ENCODE data around the gene CCDC126.
"Not testable (repeated sequence)": the region's sequence is repeated elsewhere in the genome, so short reads cannot be mapped to it uniquely, and the experiment has no call there.

The CCDC126 gene

DNA sequence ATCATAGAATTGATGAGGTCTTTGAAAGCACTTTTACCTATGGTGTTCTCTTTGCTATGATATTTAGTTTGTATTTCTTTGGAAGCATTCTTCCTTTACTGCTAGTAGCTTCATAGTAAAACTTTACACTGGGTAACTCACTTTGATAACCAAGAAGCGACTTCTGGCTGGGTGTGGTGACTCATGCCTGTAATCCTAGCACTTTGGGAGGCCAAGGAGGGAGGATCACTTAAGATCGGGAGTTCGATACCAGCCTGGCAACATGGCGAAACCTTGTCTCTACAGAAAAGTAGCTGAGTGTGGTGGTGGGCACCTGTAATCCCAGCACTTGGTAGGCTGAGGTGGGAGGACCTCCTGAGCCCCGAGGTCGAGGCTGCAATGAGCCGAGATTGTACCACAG, 36.2 kb downstream of the CCDC126 start:
- no peak for DNase-seq

DNA sequence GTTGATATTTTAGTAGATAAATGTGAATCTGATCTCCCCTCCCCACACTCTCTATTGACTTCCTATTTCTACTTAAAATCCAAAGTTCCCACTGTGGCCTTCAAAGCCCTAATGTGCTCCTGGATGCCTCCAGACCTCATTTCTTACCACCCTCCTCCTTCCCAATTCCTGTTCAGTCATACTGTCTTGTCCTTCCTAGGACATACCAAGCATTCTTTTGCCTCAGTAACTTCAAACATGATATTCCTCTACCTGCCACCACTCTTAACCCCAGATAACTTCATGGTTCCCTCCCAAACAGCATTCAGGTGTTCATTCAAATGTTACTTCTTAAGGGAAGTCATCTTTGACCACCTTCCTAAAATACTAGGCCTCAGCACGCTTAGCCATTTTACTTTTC, 48.6 kb downstream of the CCDC126 start:
- no peak for DNase-seq

DNA sequence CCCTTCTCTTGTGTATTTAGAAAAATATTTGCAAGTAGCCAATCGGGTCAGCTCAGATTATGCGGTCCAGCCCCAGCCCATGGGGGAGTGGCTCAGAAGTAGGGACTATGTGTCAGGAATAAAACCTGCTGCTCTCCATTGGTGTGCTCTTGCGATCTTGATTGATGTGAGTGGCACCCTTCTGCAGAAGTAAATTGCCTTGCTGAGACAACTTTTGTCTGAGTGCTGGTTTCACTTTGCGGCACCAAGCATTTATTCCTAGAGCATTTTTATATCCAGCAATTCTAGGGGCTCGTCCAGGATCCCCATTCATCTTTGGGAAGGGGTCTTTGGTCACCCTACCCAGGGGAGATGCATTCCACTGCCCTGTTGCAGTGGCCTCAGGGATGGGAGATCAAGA, 56.8 kb downstream of the CCDC126 start:
- DNase-seq: no peak

DNA sequence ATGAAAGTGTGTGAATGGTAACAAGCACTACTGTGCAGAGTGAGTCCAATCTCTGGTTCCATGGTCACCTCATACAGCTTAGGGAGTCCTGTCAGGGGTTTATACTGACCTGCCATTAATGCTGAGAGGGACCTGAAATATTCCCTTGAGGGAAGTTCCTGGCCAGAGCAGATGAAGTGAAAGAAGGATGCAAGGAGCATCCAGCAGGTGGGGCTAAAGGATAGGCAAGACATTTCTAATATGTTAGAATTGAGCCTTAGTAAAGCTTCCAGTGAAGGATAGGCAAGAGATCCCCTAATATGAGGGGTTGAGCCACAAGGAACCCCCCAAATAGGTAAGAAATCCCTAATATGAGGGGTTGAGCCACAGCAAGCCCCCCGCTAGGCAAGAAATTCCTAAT, 57.3 kb downstream of the CCDC126 start:
- peak; percentile 14 for DNase-seq

DNA sequence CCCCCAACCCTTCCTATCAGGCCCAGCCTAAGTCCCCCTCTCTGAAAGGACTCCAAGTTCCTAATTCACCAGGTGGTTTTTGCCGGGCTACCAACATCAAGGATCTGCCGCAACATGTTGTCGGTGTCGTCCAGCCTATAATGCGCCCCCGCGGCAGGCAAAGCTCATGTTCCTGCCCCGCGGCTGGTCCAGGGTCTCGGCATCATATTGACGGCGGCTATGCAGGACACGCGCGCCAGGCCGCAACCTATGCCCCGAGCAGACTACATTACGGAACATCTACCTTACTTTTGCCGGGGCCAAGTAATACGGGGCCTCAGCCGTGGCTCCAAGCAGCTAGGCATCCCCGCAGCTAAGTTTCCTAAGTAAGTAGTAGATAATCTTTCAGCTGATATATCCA, 58.3 kb downstream of the CCDC126 start:
- no peak for DNase-seq

DNA sequence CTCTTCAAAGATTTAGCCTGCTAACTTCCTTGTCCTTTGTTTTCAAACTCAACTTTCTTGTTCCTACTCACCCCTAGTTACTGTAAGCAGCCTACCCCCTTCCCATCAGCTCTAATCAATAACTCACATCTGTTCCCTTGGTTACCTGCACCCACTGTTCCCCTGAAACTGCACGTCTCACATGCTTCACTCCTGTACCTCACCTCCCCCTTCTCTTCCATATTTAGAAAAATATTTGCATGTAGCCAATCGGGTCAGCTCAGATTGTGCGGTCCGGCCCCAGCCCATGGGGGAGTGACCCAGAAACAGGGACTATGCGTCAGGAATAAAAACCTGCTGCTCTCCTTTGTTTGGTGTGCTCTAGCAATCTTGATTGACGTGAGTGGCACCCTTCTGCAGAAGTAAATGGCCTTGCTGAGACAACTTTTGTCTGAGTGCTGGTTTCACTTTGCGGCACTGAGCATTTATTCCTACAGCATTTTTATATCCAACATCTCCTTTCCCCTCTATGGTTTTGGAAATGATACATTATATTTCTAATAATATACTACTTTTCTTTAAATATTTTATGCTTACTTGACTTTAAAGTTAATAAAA, 61.7 kb downstream of the CCDC126 start:
- DNase-seq: no peak

DNA sequence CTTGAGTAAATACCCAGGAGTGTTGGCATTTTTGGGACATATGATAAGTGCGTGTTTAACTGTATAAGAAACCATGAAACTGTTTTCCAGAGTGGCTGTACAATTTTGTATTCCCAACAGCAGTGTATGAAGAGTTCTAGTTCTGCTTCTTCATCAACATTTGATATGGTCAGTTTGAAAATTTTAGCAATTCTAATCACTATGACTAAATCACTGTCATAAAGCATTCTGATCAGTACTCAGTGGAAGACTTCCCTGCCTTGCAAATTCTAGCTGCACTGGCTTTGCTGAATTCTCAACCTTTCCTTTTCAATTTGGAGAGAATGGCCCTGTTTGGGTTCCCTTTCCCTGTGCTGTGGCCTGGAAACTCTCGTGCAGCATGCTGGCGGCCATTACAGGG, 64.2 kb downstream of the CCDC126 start:
- DNase-seq: no peak

DNA sequence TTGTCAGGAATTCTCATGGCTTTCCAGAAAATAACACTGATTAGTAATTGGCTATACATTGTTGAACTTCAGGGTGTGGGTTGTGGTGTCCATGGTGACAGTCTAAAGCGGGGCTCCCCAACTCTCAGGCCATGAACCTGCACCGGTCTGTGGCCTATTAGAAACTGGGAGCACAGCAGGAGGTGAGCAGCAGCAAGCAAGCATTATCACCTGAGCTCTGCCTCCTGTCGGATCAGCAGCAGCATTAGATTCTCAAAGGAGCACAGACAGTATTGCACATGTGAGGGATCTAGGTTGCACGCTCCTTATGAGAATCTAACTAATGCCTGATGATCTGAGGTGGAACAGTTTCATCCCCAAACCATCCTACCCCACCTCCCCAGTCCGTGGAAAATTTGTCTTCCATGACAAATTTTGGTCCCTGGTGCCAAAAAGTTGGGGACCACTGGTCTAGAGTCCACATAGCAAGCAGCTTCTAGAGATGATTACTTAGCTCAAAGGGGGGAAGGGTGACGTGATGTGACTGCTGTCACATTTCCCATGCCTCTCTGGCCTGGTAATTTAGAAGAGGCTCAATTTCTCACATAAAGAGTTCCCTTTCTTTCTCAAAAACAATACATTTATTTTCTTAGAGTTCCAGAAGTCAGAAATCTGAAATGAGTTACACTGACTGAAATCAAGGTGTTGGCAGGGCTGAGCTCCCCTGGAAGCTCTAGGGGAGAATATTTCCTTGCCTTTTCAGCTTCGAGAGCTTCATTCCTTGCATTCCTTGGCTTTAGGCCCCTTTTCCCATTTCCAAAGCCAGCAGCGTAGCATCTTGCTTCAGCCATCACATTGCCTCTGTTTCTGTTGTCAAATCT, 65.2 kb downstream of the CCDC126 start:
- DNase-seq: no peak

DNA sequence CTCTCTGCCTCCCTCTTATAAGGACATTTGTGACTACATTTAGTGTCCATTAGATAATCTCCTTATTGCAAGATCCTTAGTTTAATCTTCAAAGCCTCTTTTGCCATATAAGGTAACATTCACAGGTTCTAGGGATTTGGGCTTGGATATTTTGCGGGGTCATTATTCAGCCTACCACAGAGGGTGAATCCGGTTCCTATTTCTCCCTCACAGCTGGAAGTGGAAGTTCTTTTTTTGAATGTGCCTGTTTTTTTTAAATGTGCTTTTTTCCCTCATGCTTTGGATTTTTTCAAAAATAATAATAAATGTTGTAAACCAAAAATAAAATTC, 65.8 kb downstream of the CCDC126 start:
- DNase-seq: no peak

DNA sequence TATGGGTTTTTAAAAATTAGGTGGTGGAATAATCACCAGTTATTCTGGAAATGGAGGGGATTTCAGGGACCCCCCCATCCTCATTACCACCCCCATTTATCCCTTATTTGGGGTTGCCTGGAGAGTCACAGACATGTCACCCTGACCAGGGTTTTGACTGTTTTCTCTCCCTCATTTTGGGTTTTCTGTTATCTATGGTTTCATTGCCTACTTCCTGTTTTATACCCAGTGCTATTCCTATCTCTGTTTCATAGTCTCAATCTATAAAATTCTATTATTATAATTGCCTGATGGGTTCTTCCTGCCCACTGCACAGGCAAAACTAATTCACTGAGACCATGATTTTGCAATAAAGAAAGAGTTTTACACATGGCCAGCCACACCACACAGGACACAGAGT, 66.9 kb downstream of the CCDC126 start:
- DNase-seq: no peak

DNA sequence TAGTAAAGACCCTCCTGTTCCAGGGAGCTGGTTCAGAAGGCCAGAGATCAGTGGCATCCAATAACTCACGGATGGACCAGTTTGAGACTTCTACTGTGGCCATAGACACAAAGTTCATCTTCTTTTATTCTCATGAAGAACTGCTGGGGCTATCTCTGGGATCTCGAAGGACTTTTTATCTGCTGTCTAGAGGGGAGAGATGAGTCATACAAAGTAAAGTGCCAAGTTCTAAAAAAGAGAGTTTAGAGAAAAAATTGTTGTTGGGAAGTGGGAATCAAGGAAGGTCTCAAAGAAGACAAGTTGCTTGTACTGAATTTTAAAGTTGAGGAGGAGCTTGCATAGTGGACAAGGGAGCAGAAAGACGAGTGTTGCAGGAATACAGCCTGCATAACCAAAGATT, 74.9 kb downstream of the CCDC126 start:
- DNase-seq: no peak

DNA sequence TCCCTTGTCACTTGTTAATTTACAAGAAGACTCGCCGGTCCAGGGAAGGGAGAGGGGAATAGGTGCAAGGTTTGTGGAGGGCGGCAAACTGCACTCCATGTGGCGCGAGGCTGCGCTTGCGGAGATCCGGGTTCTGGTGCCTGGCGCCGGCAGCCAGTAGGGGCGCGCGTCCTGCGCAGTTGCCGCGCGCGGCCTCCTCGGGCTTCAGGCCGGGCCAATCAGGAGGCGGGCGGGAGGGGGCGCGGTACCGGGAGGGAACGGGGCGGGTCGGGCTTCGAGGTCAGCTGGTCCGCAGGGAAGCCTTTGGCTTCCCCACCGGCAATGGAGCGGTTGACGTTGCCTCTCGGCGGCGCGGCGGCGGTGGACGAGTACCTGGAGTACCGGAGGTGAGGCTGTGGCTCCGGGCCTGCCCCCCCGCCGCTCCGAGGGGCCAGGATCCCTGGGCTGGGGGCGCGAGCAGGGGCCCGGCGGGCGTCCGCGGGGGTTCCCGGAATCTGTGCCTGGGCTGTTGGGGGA, 82.8 kb downstream of the CCDC126 start, which contains the start of gene FAM221A:
Gene FAM221A (plus strand): TSS at position 302 of the 516 bp plus-strand sequence. CDS start 20 bp downstream, at position 322.
- peak; percentile 82 for DNase-seq

DNA sequence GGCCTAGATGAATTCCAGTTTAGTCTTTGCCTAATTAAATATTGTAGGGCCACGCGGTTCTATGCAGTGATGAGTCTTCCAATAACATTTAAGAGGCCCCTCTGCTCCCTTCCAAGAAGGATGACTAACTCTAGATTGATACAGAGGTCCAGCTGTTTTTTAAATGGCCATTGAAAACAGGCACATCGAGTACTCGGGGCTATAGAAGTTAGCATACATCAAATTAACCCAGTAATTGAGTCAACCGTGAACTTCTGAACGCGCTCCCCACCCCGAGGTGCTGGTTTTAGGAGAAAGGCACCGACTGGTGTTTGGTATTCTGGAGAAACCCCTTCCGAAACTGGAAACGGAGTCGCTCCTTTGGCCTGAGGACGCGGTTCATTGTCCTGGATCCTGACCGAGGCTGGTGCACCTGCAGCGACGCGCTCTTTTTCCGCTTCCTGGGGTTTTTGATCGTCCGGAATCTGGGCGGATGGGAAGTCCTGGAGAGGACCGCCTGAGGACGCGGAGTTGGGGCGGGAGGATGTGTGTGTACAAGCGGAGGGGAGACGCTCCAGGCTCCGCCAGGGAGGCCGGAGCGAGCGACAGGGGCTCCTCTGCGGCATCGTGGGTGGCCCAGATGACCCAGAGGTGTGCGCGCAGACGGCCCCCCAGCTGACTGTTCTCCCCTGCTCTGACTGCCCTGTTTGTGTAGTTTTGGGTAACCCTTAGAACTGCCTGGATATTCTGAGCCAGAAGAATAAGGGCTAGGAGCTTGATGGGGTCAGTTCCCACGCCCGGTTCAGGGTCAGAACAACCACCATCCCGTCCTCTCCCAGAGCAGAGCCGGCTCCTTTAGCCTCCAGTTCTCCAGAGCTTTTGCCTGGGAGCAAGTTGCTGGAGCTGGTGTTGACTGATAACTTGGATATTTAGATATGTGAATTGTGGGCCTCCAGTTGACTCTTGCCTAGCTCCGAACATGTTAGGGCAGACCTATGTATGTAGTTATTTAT, 83.5 kb downstream of the CCDC126 start:
- DNase-seq: peak; percentile 50

DNA sequence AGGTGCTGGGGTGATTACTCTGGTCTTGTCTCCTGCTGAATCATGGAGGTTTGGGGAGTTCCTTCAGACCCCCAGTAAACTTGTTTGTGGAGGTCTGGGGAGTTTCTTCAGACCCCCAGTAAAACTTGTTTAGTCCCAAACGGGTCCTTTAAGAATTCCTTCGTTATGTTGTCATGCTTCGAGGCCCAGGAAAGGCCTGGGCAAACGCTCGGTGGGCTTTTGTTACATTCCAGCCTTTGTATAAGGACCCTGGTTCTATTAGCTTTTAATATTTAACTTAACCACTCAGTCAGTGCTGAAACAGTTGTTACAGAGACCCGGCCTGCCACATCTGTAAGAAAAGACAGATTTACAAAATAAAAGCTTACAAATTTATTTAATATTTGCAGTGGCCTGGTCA, 86.9 kb downstream of the CCDC126 start:
- not testable (repeated sequence) for DNase-seq

DNA sequence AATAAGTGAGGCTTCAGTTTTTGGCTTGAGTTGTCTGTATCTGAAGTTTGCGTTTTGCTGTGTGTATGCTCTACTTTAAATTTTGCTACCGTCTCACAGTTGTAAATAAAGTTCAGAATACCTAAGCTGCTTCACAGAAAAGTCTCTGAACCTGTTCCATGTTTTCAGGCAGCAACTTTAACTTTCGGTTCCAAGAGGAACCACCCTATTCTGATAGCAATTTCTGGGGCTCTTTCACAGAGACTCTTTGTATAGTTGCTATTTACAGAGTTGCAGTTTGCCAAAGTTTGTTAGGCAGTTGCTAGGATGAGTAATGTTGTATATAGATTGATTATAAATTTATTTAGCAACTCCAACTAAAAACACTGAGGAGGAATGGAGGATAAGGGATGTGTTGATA, 88.5 kb downstream of the CCDC126 start:
- DNase-seq: no peak

DNA sequence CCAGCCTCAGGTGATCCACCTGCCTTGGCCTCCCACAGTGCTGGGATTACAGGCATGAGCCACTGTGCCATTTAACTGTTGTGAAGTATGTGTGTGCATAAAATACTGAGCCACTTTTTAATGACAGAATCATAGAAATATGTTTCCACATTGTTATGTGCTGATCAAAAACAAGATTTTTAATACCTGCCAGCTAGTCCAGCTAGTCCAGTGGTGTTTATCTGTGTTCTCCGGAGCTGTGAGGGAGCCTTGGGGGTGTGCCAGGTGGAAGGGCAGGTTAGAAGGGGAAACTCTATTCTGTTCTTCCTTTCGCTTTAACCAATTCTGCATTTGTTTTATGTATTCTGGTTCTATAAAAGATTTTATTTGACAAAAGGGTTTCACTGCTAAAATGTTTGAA, 89.8 kb downstream of the CCDC126 start:
- no peak for DNase-seq

DNA sequence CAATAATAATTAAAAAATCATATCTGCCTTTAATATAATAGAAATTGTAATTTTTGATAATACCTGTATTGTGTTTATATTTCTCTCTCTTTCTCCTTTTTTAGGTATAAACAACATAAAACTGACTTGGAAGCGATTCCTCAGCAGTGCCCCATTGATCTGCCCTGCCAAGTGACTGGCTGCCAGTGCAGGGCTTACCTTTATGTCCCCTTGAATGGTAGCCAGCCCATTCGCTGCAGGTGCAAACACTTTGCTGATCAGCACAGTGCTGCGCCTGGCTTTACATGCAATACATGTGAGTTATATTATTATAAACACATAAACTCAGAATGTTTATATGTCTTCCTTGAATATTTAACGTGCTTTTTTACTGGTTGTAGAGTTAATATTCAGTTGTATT, 92.0 kb downstream of the CCDC126 start:
- DNase-seq: no peak

DNA sequence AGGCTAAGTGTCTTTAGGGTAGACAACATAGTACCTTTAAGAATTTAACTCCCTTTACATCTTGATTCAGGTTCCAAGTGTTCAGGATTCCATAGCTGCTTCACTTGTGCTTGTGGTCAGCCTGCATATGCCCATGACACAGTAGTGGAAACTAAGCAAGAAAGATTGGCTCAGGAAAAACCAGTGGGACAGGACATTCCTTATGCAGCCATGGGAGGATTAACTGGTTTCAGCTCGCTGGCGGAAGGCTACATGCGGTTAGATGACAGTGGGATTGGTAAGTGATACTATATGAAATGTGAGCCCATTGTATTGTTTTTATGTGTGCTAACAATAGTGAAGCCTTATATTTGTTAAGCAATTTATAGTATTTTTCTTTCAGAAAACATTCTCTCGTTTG, 94.1 kb downstream of the CCDC126 start:
- no peak for DNase-seq

DNA sequence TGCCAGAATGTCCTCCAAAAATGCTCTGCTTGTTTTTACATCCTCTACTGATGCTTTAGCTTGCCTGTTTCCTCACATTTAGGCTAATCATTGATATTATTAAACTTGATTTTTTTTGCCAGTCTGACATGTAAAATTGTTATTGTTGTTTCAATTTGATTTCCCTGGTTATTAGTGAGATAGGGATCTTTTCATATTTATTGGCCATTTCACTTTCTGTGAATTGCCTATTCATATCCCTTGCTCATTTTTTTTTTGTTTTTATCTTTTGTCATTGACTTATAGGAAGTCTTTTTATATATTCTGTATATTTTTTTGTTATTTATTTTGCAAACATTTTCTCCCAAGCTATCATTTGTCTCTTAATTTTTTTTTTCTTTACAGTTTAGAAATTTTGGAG, 96.0 kb downstream of the CCDC126 start:
- no peak for DNase-seq
